ENCODE measurements around the gene CYTH1. TPM values are rescaled to one million over a fixed set of nuclear protein-coding genes. Genes with fewer than 3 reads are reported as not detected.

The CYTH1 gene
- total RNA-seq, 1 experiment from 2014 or later: 46.7 TPM

GRCh38 chr17:78697122-78697521 is 85.0 kb downstream of the CYTH1 start:
- no peak overlapping the region for H3K4me3 ChIP-seq (ENCODE audit: low read depth in 2 of 2, low read length in 2 of 2)
- POLR2A ChIA-PET: interaction anchor here (0.6 kb wide), 1 partner anchor 47 kb away, joined by 4 read pairs; no protein-coding TSS in a partner anchor
- intact Hi-C loops (cut with micrococcal nuclease; ENCODE audit: unreplicated experiment) (no loop called here), in situ Hi-C loops (cut with HindIII; ENCODE audit: low pct_unique_long_range_greater_than_20kb, low sequenced_read_pairs) (no loop called here)
- no peaks in the 10 kb centered on the region for H3K27me3 ChIP-seq (ENCODE audit: control insufficient read depth, insufficient read depth, low read length)
- DNase-seq (ENCODE audit: low read depth, low spot score) (no peak), ATAC-seq (no peak)
- H3K4me1 ChIP-seq (ENCODE audit: control insufficient read depth, insufficient read depth, low read length): no peaks in the 10 kb centered on the region
- TF ChIP-seq REST (IDR thresholded peaks at IDR 0.05; ENCODE audit: insufficient read depth in 1 of 2, low read depth in 2 of 2, low read length in 1 of 2) (no peak), POLR2AphosphoS5 (IDR thresholded peaks at IDR 0.05; ENCODE audit: low read depth, low read length) (no peak), CTCF (IDR thresholded peaks at IDR 0.05) (no peak)
- no TSS peak for BruUV-seq (replicated peaks)
- no peak overlapping the region for H3K27ac ChIP-seq (ENCODE audit: low read length)
- CTCF ChIA-PET: no interaction called here
- no peaks in the 10 kb centered on the region for H3K9me3 ChIP-seq (ENCODE audit: control insufficient read depth, insufficient read depth, low read depth, low read length)
- no peaks in the 10 kb centered on the region; the same call in none of the 2 replicates for H3K36me3 ChIP-seq (ENCODE audit: control insufficient read depth, insufficient read depth, low read length)

GRCh38 chr17:78696016-78696982 is 85.8 kb downstream of the CYTH1 start:
- no peaks in the 10 kb centered on the region; the same call in 1 of the 2 replicates for H3K36me3 ChIP-seq (ENCODE audit: control insufficient read depth, insufficient read depth, low read length)
- in situ Hi-C loops (cut with HindIII; ENCODE audit: low pct_unique_long_range_greater_than_20kb, low sequenced_read_pairs) (no loop called here), intact Hi-C loops (cut with micrococcal nuclease; ENCODE audit: unreplicated experiment) (no loop called here)
- no TSS peak for BruUV-seq (replicated peaks)
- H3K9me3 ChIP-seq (ENCODE audit: control insufficient read depth, insufficient read depth, low read depth, low read length): no peaks in the 10 kb centered on the region
- CTCF ChIA-PET: no interaction called here
- TF ChIP-seq TCF7L2 (IDR thresholded peaks at IDR 0.05; ENCODE audit: low read depth, low read length): no peak
- TF ChIP-seq CTCF (IDR thresholded peaks at IDR 0.05): no peak
- TF ChIP-seq REST (IDR thresholded peaks at IDR 0.05; ENCODE audit: insufficient read depth in 1 of 2, low read depth in 2 of 2, low read length in 1 of 2): no peak
- TF ChIP-seq POLR2AphosphoS5 (IDR thresholded peaks at IDR 0.05; ENCODE audit: low read depth, low read length): no peak
- no peak for TF ChIP-seq SIN3A (IDR thresholded peaks at IDR 0.05; ENCODE audit: borderline replicate concordance, insufficient read depth, low read depth, low read length)
- DNase-seq (ENCODE audit: low read depth, low spot score) (no peak), ATAC-seq (no peak)
- no peaks in the 10 kb centered on the region for H3K4me1 ChIP-seq (ENCODE audit: control insufficient read depth, insufficient read depth, low read length)
- H3K4me3 ChIP-seq (ENCODE audit: low read depth in 2 of 2, low read length in 2 of 2): no peak overlapping the region
- H3K27ac ChIP-seq (ENCODE audit: low read length): no peak overlapping the region
- POLR2A ChIA-PET: interaction anchor here (0.7 kb wide), 1 partner anchor 521 kb away, joined by 3 read pairs; no protein-coding TSS in a partner anchor
- no peaks in the 10 kb centered on the region for H3K27me3 ChIP-seq (ENCODE audit: control insufficient read depth, insufficient read depth, low read length)
